PC-9 (cell line): ENCODE results near the gene PPP2R3A. TPM values are rescaled to one million over a fixed set of nuclear protein-coding genes. Genes with fewer than 3 reads are reported as not detected.

ENCODE experiments used
- BruUV-seq: library from RNA; stranded (reverse); fragments of 400-500 nt; replicated peaks from 2 replicates; lab custom pipeline; 2021; lab: Mats Ljungman, UMichigan
- CTCF ChIA-PET: fragments of 300-600 bp; sonication (Branson Sonifier 250); formaldehyde crosslinking; loops from one replicate; lab custom pipeline; 2022; ENCODE audit warnings: antibody characterized with exemption; lab: Charles Lee
- POLR2A ChIA-PET: fragments of 300-600 bp; sonication (Branson Sonifier 250); formaldehyde crosslinking; loops from one replicate; lab custom pipeline; 2022; ENCODE audit warnings: antibody characterized with exemption; ENCODE audit not compliant: unreplicated experiment; lab: Charles Lee
- DNase-seq, 2 experiments: peaks; one replicate each; pipeline versions ENCODE4 v3.0.0 to v3.0.0-alpha.2; 2015 to 2022; ENCODE audit warnings: mixed read lengths in 1 of 2
- H2AFZ ChIP-seq: fragments of 200-600 bp; sonication (generic); 2 replicates; pipeline ENCODE4 v1.8.1; 2017; ENCODE audit warnings: antibody characterized with exemption
- H3F3A ChIP-seq: fragments of 200-600 bp; sonication (generic); 2 replicates; pipeline ENCODE4 v1.8.1; 2017; ENCODE audit warnings: antibody characterized with exemption, mild to moderate bottlenecking, low read depth; ENCODE audit not compliant: insufficient read depth
- H3K27ac ChIP-seq: fragments of 200-600 bp; sonication (generic); 2 replicates; pipeline ENCODE4 v1.6.1; 2016; ENCODE audit warnings: mixed run types
- H3K27me3 ChIP-seq: fragments of 200-600 bp; sonication (generic); 2 replicates; pipeline ENCODE4 v1.6.1; 2016; ENCODE audit warnings: low read depth, mixed run types; ENCODE audit not compliant: insufficient read depth
- H3K36me3 ChIP-seq: fragments of 200-600 bp; sonication (generic); 2 replicates; pipeline ENCODE4 v1.6.1; 2016; ENCODE audit warnings: low read depth, mixed run types
- H3K4me1 ChIP-seq: fragments of 200-600 bp; sonication (generic); replicated peaks from 2 replicates; pipeline ENCODE4 v1.6.1; 2016; ENCODE audit warnings: mixed run types; ENCODE audit not compliant: insufficient read depth
- H3K4me2 ChIP-seq: fragments of 200-600 bp; sonication (generic); 2 replicates; pipeline ENCODE4 v1.6.1; 2017; ENCODE audit warnings: mixed run types
- H3K4me3 ChIP-seq: fragments of 200-600 bp; sonication (generic); 2 replicates; pipeline ENCODE4 v1.6.1; 2016; ENCODE audit warnings: mixed run types
- H3K79me2 ChIP-seq: fragments of 200-600 bp; sonication (generic); 2 replicates; pipeline ENCODE4 v1.6.1; 2017; ENCODE audit warnings: low read depth, mixed run types
- H3K9me2 ChIP-seq: fragments of 200-600 bp; sonication (generic); 2 replicates; pipeline ENCODE4 v1.8.1; 2017; ENCODE audit warnings: mild to moderate bottlenecking; ENCODE audit not compliant: insufficient read depth
- H3K9me3 ChIP-seq: fragments of 200-600 bp; sonication (generic); 2 replicates; pipeline ENCODE4 v1.8.1; 2016; ENCODE audit warnings: low read depth; ENCODE audit not compliant: insufficient read depth
- H4K20me1 ChIP-seq: fragments of 200-600 bp; sonication (generic); 2 replicates; pipeline ENCODE4 v1.8.1; 2017; ENCODE audit not compliant: insufficient read depth
- CTCF ChIP-seq: fragments of 200-600 bp; sonication (generic); conservative IDR thresholded peaks from 2 replicates; pipeline ENCODE4 v1.6.1; 2017; ENCODE audit warnings: mixed run types, antibody characterized with exemption, mild to moderate bottlenecking, moderate library complexity
- EZH2 ChIP-seq: fragments of 200-600 bp; sonication (generic); IDR thresholded peaks from 2 replicates; pipeline ENCODE4 v1.8.0; 2017; ENCODE audit warnings: antibody characterized with exemption, low read depth
- intact Hi-C: fragments of 100-400 bp; cut with micrococcal nuclease; formaldehyde crosslinking; loops from one replicate; pipeline ENCODE4 v1.10.0; 2022; ENCODE audit not compliant: unreplicated experiment
- total RNA-seq: library from RNA; stranded (reverse); gene quantifications from 2 replicates; pipeline ENCODE4 v1.2.3, GENCODE V29; 2021

Gene PPP2R3A
- total RNA-seq, 1 experiment from 2014 or later = 42.6 TPM

GRCh38 chr3:136008732-136009470, 43.4 kb downstream of the PPP2R3A start:
- Histone ChIP-seq H3K27me3 (no peaks in the 10 kb centered on the region), H3K4me3 (no peak overlapping the region), H4K20me1 (no peaks in the 10 kb centered on the region), H3K4me1 (peaks cover 15% of the 10 kb centered on the region), H3F3A (no peaks in the 10 kb centered on the region), H3K9me2 (no peaks in the 10 kb centered on the region), H3K4me2 (0 out of 2 replicates have a peak overlapping the region, but pooled peaks have one; percentile 6), H2AFZ (no peak overlapping the region), H3K36me3 (no peaks in the 10 kb centered on the region), H3K27ac (peak overlapping the region; percentile 20; the same call in 1 of the 2 replicates), H3K9me3 (no peaks in the 10 kb centered on the region; the same call in 1 of the 2 replicates), H3K79me2 (no peaks in the 10 kb centered on the region)
- CTCF ChIA-PET = interaction anchor here (1.0 kb wide), 1 partner anchor 41 kb away, joined by 3 read pairs; no protein-coding TSS in a partner anchor
- TF ChIP-seq EZH2 (no peak), CTCF (no peak)
- intact Hi-C loops = loop anchor here (1.0 kb wide), 4 partner anchors 17 to 113 kb away; partner anchors contain the start of gene PPP2R3A
- DNase-seq = peak; percentile 40 to 59
- BruUV-seq = TSS peak; percentile 25
- POLR2A ChIA-PET = interaction anchor here (0.5 to 0.7 kb wide), 4 partner anchors 12 to 188 kb away, joined by 3 to 15 read pairs (median 8); partner anchors contain the start of gene MSL2

- Histone ChIP-seq H4K20me1 (no peaks in the 10 kb centered on the region), H3K36me3 (no peaks in the 10 kb centered on the region), H3K27ac (no peak overlapping the region), H3F3A (no peaks in the 10 kb centered on the region), H3K79me2 (no peaks in the 10 kb centered on the region; the same call in 1 of the 2 replicates), H3K9me3 (no peaks in the 10 kb centered on the region), H3K27me3 (no peaks in the 10 kb centered on the region), H3K4me3 (no peak overlapping the region), H3K4me2 (no peak overlapping the region), H3K9me2 (no peaks in the 10 kb centered on the region), H2AFZ (no peak overlapping the region), H3K4me1 (no peaks in the 10 kb centered on the region)
- BruUV-seq = no TSS peak
- ChIA-PET POLR2A (no interaction called here), CTCF (no interaction called here)
- DNase-seq = no peak
- intact Hi-C loops = no loop called here
- TF ChIP-seq EZH2 (no peak), CTCF (no peak)
Observed at GRCh38 chr3:136018876-136019275, 53.3 kb downstream of the PPP2R3A start.

GRCh38 chr3:136021803-136022202, 56.3 kb downstream of the PPP2R3A start:
- Histone ChIP-seq H3K4me1 (no peaks in the 10 kb centered on the region), H3K27me3 (no peaks in the 10 kb centered on the region), H3K4me3 (no peak overlapping the region), H4K20me1 (no peaks in the 10 kb centered on the region), H3K9me3 (no peaks in the 10 kb centered on the region), H3K27ac (no peak overlapping the region), H3F3A (no peaks in the 10 kb centered on the region), H3K36me3 (no peaks in the 10 kb centered on the region), H2AFZ (no peak overlapping the region), H3K79me2 (no peaks in the 10 kb centered on the region), H3K4me2 (no peak overlapping the region), H3K9me2 (no peaks in the 10 kb centered on the region)
- POLR2A ChIA-PET = no interaction called here
- DNase-seq = no peak
- intact Hi-C loops = no loop called here
- TF ChIP-seq CTCF = no peak
- no peak for TF ChIP-seq EZH2
- BruUV-seq = no TSS peak
- CTCF ChIA-PET = no interaction called here
